HG03342 (cell line): ENCODE results near the gene PLXNA1.

Experiments
- ATAC-seq: cut with Tn5 transposase; IDR thresholded peaks from one replicate; pipeline ENCODE4 v1.9.1; 2021; ENCODE audit warnings: mild to moderate bottlenecking, moderate library complexity; ENCODE audit not compliant: unreplicated experiment

The PLXNA1 gene

GRCh38 chr3:126985132-126985985, 2.4 kb downstream of the PLXNA1 start:
- ATAC-seq, result no peak

- no peak for ATAC-seq
These were observed 3.1 kb downstream of the PLXNA1 start for GRCh38 chr3:126986001-126986400.

- ATAC-seq, result no peak
These were observed 4.2 kb downstream of the PLXNA1 start for GRCh38 chr3:126987129-126987528.

- no peak for ATAC-seq
These were observed 4.7 kb downstream of the PLXNA1 start for GRCh38 chr3:126987596-126987995.

- ATAC-seq, result no peak
These were observed 5.6 kb downstream of the PLXNA1 start for GRCh38 chr3:126988451-126989021.

- ATAC-seq, result no peak
These were observed 6.6 kb downstream of the PLXNA1 start for GRCh38 chr3:126989316-126990023.

GRCh38 chr3:126990024-126990700, 7.2 kb downstream of the PLXNA1 start:
- ATAC-seq, result no peak

GRCh38 chr3:126990890-126991289, 8.0 kb downstream of the PLXNA1 start:
- ATAC-seq, result no peak

- no peak for ATAC-seq
These were observed 8.7 kb downstream of the PLXNA1 start for GRCh38 chr3:126991366-126992200.

- ATAC-seq, result no peak
These were observed 9.3 kb downstream of the PLXNA1 start for GRCh38 chr3:126992216-126992615.

- ATAC-seq, result no peak
These were observed 9.9 kb downstream of the PLXNA1 start for GRCh38 chr3:126992776-126993175.

GRCh38 chr3:126993436-126993835, 10.5 kb downstream of the PLXNA1 start:
- ATAC-seq, result no peak

- ATAC-seq, result no peak
These were observed 11.8 kb downstream of the PLXNA1 start for GRCh38 chr3:126994661-126995245.

- no peak for ATAC-seq
These were observed 12.4 kb downstream of the PLXNA1 start for GRCh38 chr3:126995254-126995780.

GRCh38 chr3:126995926-126996512, 13.1 kb downstream of the PLXNA1 start:
- no peak for ATAC-seq

- ATAC-seq, result no peak
These were observed 14.0 kb downstream of the PLXNA1 start for GRCh38 chr3:126996905-126997304.

- ATAC-seq, result no peak
These were observed 14.6 kb downstream of the PLXNA1 start for GRCh38 chr3:126997455-126998038.

- ATAC-seq, result no peak
These were observed 15.4 kb downstream of the PLXNA1 start for GRCh38 chr3:126998320-126998719.

GRCh38 chr3:126998728-126999127, 15.8 kb downstream of the PLXNA1 start:
- no peak for ATAC-seq
